HG03460 (cell line): ENCODE measurements around the gene TCEA2.

Source experiments
- ATAC-seq: cut with Tn5 transposase; IDR thresholded peaks from one replicate; pipeline ENCODE4 v1.9.1; 2021; ENCODE audit not compliant: unreplicated experiment

The TCEA2 gene

DNA sequence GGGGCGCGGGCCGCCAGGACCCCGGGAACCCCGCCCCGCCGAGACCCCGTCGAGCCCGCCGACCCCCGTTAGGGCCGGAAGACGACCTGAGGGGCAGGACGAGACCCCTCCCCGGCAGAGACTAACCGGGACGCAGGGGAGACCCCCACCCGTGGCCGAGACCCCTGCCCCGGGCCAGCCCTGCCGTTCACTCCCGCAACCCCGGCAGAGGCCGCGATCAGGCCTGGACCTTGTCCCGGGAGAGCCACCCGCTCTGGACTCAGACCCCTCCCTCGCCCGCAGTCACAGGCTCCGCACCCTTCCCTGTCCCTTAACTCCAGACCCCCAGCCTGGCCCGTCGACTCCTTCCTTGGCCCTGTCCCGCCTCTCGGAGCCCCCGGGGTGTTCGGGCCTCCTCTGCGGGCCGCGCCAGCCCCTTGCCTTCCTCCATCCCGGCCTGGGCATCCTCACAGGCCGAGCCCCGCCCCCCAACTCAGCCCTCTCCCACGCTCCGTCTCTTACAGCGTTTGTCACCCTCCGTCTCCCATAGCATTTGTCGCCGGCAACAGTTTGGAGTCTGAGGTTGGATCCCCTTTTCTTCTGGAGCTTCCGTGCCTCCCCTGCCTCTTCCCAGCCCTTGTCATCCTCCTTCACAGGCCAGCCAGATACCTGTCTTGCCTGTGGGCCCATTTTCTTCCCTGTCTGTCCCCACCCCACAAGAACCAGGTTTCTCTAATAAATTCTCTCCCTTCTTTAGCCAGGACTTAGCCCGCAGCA, 569 bp downstream of the TCEA2 start:
- no peak for ATAC-seq

DNA sequence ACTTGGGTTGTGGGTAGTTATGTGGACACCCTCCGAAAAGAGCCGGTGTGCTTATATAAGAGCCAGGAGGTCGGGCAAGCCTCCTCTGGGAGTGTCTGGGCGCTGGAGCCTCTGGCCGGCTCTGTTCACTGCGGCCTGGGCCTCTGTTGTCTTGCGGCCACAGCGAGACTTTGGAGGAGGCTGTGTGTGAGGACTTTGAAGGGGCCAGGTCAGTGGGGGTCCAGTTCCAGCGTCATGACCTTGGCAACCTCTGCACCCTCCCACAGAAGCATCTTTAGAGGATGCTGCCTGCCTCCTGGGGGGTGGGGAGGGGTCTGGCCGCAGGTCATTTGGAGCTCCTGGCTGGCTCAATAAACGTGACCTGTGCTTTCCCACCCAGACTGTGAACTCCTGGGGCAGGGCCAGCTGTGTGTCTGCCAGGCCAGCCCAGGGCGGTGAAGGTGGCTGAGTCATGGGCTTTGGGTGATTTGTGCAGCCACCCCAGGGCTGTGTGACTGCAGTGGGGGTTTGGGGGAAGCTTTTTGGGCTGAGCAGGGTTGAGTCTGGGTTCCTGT, 1.2 kb downstream of the TCEA2 start:
- ATAC-seq = no peak

DNA sequence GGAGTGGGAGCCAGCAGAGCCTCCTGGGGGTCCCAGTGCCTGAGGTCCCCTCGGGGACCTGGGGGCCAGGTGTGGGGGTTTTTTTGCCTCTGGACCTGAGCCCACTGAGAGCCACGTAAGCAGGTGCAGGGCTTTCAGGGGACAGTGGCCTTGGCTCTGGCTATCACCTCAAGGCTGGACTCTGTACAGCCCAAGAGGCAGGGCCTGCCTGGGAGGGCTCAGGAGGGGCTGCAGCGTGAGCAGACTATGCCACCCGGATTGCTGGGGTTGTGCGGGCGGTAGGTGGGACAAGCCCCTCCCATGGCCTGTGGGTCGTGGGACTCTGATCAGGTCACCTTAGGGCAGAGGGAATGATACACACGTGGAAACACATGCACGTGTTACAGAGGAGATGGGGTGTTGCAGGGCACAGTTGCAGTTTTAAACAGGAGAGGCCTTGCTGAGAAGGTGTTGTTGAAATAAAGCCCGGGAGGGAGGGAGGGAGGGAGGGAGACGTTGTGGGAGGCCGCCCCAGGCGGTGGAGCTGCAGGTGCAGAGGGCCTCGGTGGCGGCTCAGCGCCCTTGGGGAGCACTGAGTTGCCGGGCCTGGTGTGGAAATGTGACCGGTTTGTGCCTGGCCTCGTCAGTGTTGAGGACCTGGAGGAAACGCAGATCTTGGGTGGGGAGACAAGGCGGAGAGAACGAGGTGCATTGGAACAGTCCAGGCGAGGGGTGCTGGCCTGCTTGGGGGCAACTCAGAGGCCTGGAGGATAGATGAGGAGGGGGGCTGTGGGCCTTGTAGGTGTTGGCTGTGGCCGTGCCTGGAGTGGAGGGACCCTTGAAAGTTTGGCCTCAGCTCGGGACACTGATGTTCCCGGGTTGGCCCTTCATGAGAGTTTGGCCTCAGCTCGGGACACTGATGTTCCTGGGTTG, 2.3 kb downstream of the TCEA2 start:
- no peak for ATAC-seq

DNA sequence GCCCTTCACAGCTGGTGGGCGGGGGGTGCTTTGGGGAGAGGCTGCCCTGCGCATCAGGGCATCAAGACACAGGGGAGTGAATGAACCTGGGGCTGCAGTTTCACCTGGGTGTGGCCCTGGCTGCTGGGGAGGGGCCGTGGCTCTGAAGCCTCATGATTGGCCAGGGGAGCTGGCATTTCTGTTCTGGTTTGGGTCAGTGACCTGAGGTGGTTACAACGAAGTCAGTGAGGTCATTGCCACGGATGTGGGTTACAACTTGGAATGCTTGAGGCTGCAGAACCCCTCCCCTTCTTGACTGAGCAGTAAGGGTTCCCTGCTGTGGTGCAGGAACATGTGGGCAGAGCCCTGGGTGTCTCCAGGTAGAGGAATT, 3.0 kb downstream of the TCEA2 start:
- peak; percentile 40 for ATAC-seq

DNA sequence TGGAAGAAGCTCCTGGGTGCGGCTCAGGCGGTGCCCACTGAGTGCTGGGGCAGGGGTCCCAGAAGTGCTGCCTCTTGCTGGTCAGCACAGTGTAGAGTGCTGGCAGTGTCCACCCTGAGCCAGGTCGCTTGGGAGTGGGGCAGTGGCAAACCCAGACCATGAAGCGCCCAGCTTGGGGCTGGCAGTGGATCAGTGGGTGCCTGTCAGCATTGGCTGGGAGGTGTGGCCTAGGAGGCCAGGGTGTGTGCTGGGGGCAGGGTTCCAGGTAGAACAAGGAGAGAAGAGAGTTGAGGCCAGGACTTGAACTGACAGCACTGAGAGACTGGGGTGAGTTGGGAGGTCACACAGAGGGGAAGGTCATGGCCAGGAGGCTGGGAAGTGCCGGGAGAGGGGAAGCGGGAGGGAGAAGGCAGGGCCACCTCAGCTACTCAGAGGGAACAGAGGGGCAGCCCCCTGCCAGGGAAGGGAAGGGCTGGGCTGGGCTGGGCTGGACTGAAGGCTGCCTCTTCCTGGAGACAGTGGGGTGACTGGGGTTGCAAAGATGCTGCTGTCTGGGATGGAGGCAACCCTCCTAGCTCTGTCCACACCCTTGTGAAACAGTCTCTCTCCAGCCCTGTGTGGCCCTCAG, 4.1 kb downstream of the TCEA2 start:
- ATAC-seq = no peak

DNA sequence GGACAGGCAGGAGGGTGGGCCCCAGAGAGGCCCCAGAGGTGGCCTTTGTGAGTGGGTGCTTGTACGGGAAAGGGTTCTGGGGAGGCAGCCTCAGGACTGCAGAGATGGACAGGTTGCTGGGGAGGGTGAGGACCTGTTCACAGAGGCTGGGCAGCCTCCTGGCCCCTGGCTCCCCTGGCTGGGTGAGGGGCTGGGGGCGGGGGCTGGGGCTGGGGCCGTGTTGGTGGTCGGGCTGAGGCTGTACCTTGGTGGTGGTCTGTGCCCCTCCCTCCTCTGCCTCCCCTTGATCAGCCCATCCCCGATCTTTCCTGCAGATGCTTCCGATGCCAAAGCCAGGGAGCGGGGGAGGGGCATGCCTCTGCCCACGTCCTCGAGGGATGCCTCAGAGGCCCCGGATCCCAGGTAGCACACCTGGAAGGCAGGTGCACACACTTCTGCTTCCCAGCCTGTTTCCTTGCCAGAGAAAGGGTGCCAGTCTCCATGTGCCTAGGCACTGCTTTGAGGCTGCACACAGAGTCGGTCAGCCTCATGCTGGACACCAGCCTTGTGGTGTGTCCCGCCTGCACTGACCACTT, 4.8 kb downstream of the TCEA2 start:
- ATAC-seq = no peak

DNA sequence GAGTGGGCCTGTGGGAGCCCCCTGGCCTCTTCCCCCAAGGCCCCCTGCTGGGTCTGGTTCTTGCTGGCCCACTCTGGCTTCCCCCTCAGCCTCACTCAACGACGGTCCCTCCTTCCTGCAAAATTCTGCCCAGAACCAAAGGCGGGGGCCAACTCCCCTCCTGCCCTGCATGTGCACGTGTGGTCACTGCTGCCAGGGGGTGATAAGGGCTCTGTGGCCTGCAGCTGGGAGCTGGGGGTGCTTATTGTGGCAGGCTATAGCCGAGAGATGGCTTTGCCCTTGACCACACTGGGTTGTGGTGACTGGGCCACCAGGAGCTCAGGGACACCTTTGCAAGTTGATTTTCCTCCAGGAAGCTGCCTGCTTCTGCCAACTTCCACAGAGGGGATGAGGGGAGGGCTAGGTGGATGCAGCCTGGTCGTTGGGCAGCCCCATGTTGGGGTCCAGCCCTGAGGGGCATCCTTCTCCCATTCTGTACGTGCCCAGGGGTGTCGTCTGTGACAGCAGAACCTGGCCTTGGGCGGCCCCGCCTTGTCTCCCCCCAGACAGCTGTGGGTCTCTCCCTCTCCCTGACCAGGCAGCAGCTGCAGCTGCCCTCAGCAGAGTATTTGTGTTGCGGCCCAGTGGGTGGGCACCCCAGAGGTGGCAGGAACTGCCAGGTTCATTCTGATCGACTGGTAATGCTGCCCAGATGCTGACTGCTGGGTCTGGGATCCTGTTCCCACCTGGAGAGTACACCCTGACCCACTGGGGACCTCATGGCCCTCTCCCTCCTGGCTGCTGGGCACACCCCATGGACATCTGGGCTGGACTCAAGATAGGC, 5.6 kb downstream of the TCEA2 start:
- no peak for ATAC-seq

DNA sequence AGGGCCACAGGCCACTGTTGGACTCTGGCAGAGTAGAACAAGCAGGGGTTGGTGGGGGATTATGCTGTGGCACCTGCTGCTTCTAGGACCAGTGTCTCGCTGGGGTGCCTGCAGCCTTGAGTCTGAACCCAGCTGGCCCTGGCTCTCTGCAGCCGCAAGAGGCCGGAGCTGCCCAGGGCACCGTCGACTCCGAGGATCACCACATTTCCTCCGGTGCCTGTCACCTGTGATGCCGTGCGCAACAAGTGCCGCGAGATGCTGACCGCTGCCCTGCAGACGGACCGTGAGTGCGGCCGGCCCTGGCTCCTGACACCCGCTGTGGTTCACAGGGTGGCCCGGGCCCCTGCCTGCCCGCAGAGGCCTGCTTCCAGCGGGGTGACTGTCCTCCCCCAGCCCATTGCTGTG, 6.2 kb downstream of the TCEA2 start:
- no peak for ATAC-seq

DNA sequence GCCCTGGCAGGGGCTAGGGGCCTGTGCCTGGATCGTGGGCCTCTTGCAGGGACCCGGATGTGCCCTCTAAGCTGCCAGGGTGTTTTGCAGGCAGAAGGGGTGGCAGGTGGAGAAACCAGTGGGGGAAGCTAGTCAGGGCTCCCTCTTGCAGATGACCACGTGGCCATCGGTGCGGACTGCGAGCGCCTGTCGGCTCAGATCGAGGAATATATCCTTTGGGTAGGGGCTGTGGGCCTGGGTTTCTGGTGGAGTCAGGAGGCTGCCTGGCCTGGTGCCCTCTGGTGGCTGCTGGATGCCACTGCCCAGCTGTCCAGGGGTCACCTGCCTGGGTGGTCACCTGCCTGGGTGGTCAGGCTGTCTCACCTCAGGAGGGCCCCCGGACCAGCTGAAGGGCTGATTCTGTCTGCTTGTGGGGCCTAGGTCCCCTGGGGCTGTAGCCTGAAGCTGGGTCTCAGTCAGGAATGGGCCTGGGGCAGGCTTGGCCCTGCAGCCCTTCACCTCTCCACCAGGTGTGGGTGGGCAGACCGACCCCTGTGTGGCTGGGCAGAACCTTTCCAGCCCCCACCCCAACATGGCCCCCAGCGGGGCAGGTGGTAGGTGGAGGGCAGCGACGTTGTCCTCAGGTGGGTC, 6.7 kb downstream of the TCEA2 start:
- no peak for ATAC-seq

DNA sequence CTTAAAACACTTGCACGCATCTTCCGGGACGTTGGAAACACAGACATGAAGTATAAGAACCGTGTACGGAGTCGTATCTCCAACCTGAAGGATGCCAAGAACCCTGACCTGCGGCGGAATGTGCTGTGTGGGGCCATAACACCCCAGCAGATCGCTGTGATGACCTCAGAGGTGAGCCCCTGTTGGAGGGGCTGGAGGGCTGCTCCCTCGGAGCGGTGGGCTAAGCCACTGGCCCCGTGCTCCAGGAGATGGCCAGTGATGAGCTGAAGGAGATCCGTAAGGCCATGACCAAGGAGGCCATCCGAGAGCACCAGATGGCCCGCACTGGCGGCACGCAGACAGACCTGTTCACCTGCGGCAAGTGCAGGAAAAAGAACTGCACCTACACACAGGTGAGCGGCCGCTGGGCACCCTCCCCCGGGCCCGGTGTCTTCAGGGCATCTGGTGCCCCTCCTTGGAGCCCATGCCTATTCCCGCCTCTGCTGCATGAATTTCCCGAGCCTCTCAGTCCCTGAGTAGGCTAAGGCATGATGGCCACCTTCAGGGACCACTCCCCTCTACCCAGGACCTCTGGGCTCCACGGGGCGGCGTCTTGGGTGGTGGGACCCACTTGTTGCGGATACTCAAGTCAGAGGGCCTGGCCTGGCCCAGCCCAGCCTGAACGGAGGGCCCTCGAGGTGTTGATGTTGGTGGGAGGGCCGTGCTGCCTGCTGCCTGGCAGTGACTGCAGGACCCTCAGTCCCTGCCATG, 7.4 kb downstream of the TCEA2 start:
- no peak for ATAC-seq

DNA sequence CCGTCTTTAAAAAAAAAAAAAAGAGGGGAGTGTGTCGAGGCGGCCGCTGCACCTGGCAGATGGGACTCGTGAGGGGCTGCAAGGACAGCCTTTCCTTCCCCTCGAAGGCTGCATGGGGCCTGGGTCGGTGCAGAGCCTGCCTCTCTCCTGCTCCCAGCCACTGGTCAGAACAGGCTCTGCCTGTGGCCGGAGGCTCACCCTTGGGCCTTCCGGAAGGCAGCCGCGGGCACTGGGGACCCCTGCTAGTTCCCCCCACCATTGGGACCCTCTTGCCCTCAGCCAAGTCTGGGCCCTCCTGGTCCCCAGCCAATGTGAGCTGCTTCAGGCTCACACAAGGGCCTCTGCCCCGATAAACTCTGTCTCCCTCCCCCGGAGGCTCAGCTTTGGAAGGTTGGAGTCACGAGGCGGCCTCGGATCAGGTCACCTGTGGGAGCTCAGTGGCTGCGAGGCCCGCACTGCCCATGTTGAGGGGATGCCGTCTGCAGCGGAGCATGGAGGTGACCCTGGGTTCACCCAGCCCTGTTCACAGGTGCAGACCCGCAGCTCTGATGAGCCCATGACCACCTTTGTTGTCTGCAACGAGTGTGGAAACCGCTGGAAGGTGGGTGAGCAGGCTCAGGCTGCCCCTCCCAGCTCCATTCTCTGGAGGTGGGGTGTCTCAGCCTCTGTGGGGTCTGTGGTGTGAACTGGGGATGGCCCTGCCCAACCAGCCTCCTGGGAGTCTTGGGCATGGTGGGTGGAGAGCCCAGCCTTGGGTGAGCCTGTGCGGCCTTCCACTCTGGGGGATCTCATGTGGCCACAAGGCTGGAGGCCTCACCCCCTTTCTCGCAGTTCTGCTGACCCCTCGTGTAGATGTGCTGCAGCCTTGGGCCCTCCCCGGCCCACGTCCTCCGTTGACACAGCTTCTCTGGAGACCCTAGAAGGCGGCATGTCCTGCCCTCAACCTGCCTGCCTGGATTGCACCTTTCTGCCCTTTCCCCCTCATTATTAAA, 8.6 kb downstream of the TCEA2 start:
- no peak for ATAC-seq

DNA sequence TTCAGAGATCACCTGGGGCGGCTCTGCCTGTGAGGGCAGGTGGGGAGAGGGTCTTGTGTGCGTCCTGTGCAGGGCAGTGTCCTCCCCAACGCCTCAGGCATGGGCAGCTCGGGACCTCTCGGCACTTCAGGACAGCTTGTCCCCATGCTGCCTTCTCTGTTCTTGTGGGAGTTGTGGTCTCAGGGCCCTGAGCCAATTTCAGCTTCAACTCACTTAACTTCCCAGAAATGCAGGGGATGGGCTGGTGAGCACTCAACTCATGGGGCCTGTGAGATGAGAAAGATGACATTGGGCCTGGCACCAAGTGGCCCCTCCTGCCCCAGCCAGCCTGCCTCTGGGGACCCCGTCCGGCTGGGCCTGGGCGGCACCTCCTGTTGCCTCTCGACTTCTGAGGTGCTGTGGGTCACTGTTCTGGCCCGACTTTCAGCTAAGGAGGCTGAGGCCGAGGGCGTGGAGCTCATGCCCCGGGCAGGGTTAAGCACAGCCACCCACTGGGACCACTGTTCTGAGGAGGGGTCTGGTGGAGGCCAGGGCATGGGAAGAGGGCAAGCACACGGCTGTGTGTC, 9.6 kb downstream of the TCEA2 start:
- no peak for ATAC-seq

DNA sequence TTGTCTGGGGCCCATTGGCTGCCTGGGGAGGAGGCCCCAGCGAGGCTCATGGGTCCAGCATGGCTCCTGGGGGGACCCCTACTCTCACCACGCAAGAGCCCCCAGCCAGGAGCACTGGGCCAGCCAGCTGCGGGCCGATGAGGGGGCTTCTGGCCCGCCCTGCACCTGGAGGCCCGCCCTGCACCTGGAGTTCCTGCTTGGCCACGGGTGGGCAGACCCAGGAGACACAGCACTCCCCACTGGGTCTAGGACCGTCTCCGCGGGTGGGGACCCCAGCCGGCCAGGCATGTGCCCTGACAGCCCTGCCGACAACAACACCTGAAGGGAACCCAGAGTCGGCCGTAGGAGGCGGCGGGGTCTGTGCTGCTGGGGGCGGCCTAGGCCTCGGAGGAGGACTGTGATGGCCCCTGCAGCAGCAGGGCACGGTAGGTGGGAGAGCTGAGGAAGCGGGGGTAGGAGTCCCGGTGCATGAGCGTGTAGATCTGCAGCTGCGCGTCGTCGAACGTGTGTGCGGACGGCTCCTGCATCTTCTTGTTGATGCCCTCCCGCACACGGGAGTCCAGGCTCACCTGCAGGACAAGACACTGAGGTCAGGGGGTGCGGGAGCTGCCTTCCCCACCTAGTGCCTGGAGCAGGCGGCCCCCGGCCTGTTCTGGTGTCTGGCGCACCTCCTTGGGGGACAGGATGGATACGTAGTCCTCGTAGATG, 10.6 kb downstream of the TCEA2 start:
- ATAC-seq = no peak

DNA sequence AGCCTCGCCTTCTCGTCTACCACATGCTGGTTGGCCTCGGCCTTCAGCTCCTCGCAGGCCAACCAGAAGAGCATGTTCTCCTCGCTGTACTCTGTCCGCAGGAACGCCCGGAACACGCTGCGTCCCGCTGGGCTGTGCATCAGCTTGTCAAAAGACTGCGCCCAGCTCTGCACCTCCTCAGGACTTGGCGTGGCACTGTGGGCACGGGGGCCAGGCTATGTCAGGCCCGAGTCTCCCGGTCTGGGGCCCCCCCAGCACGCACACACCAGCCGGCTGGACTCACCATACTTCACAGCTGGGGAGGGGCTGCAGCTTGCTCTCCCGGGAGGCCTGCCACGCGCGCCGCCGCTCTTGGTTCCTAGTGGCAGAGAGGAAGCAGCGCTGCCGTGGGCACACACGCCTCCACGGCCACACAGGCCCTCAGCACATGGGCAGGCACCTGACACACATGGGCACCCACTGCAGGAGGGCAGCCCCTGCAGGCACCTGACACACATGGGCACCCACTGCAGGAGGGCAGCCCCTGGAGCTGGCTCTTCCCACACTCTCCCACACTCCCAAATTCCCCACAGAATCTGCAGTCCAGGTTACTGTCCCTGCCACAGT, 11.3 kb downstream of the TCEA2 start:
- no peak for ATAC-seq

DNA sequence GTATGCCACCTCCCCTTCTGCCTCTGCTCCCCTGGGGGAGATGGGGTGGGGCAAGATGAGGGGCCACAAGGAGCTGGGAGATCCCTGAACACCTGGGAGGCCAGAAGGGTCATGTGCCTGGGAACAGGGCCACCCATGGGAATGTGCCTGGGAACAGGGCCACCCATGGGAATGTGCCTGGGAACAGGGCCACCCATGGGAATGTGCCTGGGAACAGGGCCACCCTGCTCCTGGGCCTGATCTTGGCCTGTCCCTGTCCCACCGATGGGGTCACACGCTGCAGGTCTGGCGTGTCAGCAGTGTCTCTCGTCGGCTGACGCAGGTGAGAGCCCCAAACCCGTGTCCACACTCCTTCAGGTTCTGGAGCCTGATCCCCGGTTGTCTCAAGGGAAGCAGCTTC, 12.0 kb downstream of the TCEA2 start:
- ATAC-seq = no peak

DNA sequence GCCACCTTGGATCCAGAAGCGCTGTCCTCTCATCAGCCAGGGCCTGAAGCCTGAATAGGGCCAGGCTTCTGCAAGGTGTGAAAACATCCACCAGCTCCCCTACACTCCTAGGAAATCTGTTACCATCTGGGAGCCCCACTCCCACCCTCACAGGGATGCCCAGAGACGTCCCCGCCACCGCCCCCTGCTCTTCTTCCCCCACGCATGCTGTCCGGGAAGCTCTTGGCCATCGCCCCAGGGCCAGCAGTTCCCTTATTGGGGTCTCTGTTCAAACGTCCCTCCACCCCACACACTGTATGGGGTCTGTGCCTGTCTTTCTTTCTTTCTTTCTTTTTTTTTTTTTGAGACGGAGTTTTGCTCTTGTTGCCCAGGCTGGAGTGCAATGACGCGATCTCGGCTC, 12.6 kb downstream of the TCEA2 start:
- no peak for ATAC-seq
